Retina (tissue), 1 donor: ENCODE measurements around the gene CNTN4.
A peak's percentile ranks its signal among the peaks of the same experiment; 100 is the strongest.

Experiments used
- DNase-seq: peaks from one replicate; pipeline ENCODE4 v3.0.0-alpha.2; 2016

CNTN4 gene

GRCh38 chr3:3074551-3075257 lies 976.0 kb downstream of the CNTN4 start:
- no peak for DNase-seq

DNA sequence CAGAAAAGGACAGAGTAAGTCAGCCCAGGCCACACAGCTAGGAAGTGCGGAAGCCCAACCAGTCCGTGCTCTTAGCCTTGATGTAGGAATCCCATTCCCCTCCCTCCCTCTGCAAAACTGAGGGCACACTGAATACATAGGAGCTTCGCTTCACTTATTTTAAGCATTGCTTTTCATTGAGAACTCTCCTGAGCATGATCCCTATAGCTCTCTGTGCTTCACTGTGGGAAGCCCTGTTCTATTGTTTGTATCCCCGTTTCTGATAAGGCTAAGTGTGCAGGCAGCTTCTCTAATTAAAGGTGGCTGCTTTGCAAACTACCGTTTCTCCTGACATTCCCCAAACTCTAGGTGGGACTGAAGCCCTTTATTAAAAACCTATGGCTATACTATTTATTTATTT lies 981.6 kb downstream of the CNTN4 start:
- DNase-seq, result peak; percentile 10

- no peak for DNase-seq
These were observed 982.9 kb downstream of the CNTN4 start for GRCh38 chr3:3081381-3082233.

DNA sequence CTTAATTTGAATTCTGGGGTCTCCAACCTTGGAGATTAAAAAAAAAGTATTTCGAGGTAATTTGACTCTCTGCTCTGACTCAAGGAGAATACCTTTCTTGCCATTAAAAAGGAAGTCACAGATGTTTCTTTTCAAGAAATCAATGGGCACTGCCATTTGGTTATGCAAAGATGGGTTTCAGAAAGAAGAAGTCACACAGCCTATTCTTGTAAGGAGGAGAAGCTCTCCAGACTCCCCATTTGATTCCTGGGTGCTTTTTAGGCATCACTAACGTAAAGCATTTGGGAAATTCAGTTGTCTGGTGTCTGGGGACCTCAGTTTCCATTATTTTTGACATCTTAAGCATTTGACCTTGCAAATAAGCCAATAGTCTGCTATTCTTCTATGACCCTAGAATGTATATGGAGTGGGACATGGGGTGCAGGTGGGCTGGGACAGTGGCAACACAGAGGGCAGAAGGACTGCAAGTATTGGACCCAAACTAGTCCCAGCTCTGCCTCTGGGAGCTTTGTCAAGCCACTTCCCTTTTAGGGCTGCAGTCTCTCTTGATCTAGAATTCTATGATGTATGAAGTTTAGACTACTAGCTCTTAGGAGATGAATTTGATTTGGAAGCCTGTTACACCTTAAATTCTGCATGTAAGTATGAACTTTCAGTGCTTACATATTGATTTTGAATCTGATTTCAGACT lies 983.7 kb downstream of the CNTN4 start:
- DNase-seq, result no peak

GRCh38 chr3:3084890-3085289 lies 986.2 kb downstream of the CNTN4 start:
- no peak for DNase-seq

DNA sequence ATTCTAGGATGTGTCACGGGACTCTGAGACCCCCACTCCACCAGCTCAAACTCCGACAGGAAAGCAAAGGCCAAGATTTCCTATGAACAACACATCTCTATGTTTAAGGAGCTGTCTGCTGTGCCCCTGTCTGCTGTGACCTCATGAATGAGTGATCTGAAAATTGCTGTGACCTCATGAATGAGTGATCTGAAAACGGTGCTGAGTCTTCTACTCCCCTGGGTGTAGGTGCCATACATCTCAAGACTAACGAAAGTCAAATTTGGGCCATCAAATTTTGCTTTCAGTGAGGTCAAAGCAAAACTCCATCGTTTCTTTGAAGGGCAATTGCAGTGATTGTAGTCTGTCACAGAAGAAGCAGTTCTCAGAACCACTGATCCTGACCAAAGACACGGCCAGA lies 987.1 kb downstream of the CNTN4 start:
- DNase-seq, result no peak

- no peak for DNase-seq
These were observed 987.6 kb downstream of the CNTN4 start for GRCh38 chr3:3086239-3086638.

DNA sequence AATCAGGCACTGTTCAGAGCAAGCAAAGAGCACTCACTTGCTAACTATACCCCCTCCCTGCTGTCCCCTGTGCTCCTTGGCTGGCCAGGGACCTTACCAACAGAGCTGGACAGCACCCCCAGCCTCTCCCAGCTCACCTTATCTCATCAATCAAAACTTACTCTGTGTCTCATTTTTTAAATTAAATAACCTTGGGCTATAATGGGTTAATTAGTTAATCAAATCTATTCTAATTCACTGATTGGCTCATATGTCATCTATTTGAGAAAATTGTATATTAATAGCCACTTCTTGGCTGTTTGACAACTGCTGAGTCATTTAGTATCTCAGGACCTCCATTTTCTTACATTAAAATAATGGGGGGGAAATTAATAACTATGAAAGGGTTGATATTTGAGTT lies 988.6 kb downstream of the CNTN4 start:
- no peak for DNase-seq

GRCh38 chr3:3087716-3088465 lies 989.2 kb downstream of the CNTN4 start:
- DNase-seq, result no peak

DNA sequence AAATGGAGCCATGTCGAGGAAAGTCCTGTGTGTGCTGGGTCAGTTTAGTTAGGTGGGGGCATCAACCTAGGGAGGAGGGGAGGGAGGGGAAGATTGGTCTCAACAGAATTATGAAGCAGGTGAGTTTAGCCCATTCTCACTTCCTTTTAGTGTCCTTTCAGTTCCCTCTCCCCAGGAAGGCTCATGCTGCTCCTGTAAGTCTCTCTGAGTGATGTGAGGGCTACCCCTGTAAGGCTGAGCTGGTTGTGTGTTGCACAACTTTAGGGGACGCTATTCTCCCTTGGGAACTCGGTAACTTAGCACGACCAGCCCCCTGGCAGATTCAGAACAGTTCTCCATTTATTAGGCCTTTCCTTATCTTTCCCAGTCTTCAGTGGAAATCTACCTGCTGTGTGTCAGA lies 990.4 kb downstream of the CNTN4 start:
- no peak for DNase-seq

DNA sequence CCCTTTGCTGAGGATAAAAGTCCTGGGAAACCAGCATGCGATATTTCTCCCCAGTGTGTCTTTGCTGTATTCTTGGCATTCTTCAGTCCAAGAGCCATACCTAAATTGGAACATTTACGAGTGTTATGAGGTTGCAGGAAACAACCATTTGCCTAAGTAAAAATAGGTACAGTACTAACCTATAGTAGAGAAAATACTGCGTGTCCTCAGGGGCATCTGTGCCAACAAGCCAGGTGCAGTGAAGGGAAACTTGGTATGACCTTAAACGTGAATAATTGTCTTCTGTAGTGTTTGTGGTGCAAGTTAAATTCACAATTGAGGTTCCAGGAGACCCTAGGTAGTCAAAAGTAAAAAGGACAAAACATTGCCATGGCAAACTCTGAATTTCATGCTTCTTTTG lies 999.3 kb downstream of the CNTN4 start:
- DNase-seq, result no peak

DNA sequence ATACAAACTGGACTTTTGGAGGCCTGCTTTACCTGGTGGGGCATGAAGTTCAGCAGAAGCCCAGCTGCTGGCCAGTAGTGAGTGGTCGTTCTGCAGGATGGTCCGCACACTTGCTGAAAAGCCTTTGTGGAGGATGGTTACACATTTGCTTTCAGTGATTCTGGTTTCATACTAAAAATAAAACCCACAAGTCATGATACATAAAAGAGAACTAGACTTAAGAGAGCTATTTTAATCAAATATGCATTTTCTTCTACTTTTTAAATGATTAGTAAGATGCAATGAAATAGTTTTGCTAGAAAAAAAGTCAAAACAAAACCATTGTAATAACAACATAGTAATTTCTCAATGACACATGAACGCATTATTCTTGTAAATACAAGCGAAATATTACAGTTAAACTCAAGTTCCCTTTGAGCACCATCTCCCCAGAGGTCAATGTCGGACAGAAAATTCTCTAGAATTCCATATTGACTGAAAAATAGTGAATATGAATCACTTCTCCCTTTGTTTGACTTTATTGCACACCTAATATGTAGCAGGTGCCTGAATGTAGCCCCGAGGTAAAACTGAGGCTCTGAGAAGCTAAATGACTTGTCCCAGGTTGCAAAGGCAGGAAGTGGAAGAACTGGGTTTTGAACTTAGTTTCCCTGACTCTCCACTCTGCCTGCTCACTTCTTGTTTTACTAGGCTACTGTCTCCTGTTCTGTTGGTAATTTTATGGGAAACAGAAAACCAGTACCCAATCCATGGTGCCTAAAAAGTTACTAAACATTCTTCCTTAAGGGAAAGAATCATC lies 1003.2 kb downstream of the CNTN4 start:
- no peak for DNase-seq

GRCh38 chr3:3102751-3103150 lies 1004.1 kb downstream of the CNTN4 start:
- no peak for DNase-seq

DNA sequence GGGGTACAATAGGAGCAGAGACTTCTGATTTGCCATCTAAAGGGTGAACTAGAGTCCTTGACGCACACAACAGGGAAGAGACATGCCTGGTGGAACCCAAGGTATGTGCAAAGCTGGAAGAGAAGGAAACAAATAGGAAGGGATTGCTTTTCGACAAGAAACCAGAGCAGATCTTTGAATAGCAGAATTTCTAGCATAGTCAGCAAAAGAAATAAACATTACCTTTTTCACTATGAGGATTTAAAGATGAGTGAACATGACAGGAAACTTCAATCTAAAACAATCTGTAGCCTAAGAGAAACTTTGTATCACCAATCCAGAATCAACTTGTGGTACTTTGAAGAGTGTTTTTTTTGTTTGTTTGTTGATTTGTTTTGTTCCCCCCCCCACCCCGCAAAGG lies 1006.6 kb downstream of the CNTN4 start:
- DNase-seq, result no peak

DNA sequence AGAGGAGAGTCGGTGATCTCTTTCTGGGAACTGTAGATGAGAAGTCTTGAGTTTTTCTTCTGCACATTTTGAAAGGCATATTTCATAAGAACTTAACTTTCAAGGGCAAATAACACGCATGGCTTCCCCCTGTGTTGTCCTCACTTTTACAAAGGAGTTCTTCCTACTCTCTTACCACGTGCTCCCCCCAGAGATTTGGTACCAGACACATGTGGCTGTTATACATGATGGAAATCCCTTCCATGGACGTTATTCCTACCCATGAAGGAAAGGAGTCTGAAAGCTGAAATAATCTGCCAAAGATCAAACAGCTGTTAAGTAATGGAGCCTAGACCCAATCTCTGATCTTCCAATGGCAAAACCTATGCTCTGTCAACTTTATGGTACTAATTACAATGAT lies 1007.1 kb downstream of the CNTN4 start:
- no peak for DNase-seq

- no peak for DNase-seq
These were observed 1008.5 kb downstream of the CNTN4 start for GRCh38 chr3:3107181-3107580.
